Activated CD4-positive, alpha-beta T cell treated with anti-CD3 and anti-CD28 coated beads for 24 hours (primary cell): ENCODE data around the gene TUBB4B.

ENCODE experiments used
- DNase-seq, 2 donors: peaks; one replicate each; pipeline ENCODE4 v3.0.0-alpha.2; 2020; ENCODE audit warnings: low read depth in 2 of 2

Gene TUBB4B

GRCh38 chr9:137240841-137241489, at the start of gene TUBB4B:
Gene TUBB4B, plus strand, starts transcription at chr9:137241287. Its CDS starts 74 bp downstream, at chr9:137241361.
- DNase-seq = peak; percentile 93

GRCh38 chr9:137191691-137192447, 49.2 kb upstream of the TUBB4B start:
- DNase-seq = no peak

- DNase-seq = no peak
Observed at GRCh38 chr9:137192448-137192780, 48.7 kb upstream of the TUBB4B start.

DNA sequence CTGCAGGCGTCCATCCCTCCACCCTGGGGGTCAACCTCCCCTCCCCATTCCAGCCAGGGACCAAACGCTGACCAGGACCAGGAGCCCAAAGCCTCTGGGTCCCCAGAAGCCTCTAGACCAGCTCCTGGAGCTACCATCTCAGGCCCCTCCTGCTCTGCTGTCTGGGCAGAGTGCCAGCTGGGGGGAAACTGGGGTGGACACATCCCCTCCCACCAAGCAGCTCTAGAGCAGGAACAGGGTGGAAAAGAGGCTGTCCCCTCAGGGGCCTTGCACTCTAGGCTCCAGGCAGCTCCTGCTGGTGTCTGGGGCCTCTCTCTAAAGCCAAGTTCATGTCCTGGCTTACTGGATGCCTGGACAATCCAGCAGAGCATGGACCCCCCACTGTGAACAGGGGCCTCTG, 48.2 kb upstream of the TUBB4B start:
- no peak for DNase-seq

- no peak for DNase-seq
Observed at GRCh38 chr9:137193771-137194170, 47.3 kb upstream of the TUBB4B start.

- no peak for DNase-seq
Observed at GRCh38 chr9:137194388-137194787, 46.7 kb upstream of the TUBB4B start.

DNA sequence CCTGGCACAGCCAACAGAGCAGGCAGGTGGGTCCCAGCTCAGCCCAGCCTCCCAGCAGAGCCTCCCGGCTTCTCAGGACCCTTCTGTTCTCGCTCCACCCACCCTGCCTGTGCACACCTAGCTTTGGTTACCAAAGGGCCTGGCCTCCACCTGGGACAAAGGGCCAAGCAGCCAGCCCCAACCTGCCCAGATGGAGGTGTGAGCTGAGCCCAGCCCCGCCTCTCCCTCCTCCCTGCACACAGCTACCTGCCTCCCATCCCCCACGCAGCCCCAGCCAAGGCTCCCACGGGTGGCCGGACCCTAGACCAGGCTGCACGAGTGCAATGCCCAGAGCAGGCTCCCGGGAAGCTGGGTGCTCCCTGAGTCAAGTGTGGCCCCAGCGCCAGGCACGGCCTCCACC, 46.2 kb upstream of the TUBB4B start:
- no peak for DNase-seq

- DNase-seq = no peak
Observed at GRCh38 chr9:137195525-137196220, 45.4 kb upstream of the TUBB4B start.

GRCh38 chr9:137198051-137198901, 42.8 kb upstream of the TUBB4B start:
- DNase-seq = no peak

DNA sequence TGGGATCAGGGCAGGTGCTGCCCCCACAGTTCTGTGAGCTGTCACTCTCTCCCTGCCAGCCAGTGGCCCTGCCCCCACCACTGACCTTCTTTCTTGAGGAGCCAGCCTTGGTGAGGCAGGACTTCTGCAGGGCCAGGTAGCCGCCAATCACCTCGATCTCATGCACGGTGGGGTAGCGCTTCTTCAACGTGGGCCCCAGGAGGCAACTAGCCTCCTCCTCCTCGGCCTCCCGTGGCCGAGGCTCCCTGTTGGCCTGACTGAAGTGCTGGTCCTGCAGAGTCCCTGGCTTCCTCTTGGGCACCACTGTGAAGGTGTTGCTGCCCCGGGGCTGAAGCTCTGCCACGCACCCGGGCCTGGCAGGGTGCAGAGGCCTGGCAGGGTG, 42.2 kb upstream of the TUBB4B start:
- DNase-seq = no peak

DNA sequence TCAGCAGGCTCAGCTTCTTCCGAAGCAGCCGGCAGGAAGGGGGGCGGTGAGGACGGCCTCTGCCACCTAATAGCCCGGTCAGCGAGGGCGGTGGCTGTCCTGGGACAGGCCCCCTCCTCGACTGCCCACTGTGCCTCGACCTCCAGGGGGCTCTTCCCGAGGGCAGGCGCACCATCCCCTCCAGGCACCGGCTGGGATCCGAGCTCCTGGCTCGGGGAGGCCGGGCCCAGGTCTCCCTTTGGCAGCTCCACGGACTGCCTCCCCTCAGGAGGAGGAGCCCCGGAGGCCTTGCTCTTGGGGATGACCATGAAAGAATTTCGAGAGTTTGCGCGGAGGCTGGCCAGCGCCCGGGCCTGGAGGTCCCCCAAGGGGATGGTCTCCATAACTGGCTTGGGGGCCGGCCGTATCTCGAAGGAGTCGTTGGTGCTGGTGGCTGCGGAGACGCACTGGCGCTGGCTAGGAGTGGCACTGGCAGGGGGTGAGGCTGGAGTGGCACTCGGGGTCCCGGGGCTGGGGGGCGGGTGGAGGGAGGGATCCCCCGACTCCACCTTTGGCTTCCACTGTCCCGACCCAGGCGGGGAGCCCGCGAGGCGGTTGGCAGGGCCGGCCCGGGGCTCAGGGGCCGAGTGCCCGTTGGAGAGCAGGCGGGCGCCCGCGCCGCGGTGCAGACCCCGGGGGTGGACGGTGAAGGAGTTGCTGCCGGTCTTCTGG, 41.5 kb upstream of the TUBB4B start:
- no peak for DNase-seq

GRCh38 chr9:137200311-137201204, 40.5 kb upstream of the TUBB4B start, which contains the start of gene TPRN:
Gene TPRN, minus strand, starts transcription at chr9:137200741. Its CDS starts 30 bp downstream, at chr9:137200711.
- peak; percentile 96 to 98 for DNase-seq

GRCh38 chr9:137201205-137201868, 39.8 kb upstream of the TUBB4B start:
- DNase-seq = no peak

GRCh38 chr9:137202966-137203365, 38.1 kb upstream of the TUBB4B start:
- DNase-seq = no peak

DNA sequence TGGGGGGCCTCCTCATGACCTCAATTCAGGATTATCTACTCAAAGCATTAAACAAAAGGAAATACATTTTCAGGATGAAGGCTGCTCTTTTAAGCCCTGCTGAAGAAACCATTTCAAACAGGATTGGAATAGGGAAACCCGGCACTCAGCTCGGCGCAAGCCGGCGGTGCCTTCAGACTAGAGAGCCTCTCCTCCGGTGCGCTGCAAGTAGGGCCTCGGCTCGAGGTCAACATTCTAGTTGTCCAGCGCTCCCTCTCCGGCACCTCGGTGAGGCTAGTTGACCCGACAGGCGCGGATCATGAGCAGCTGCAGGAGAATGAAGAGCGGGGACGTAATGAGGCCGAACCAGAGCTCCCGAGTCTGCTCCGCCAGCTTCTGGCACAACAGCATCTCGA, 36.4 kb upstream of the TUBB4B start:
- DNase-seq = no peak

DNA sequence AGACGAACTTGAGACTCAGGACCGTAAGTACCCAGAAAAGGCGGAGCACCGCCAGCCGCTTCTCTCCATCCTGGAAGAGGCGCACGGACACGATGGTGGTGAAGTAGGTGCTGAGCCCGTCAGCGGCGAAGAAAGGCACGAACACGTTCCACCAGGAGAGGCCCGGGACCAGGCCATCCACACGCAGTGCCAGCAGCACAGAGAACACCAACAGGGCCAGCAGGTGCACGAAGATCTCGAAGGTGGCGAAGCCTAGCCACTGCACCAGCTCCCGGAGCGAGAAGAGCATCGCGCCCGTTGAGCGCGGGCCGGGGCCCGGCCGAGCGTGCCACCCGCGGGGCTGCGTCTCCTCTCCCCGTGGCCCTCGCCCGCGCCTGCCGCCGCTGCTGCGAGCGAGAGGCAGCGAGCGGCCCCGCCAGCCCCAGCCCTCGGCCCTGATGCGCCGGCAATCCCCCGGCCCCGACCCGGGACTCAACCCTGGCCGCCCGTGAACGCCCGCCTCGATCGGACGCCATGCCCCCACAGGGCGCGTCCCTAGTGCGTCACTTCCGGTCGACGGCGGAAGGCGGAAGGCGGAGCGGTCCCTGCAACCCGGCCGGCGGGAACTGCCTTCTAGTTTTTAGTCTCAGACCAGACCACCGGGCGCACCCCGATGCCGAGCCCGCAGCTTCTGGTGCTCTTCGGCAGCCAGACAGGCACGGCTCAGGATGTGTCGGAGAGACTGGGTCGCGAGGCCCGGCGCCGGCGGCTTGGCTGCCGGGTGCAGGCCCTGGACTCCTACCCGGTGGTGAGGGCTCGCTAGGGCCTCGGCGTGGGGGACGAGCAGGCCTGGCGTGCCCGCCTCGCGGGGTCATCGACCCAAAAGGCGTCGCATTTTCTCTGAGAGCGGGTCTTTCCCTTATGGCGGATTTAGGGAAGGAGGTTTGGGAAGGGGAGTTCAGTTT, 35.7 kb upstream of the TUBB4B start, which contains the start of the genes NDOR1 and TMEM203:
TSS of gene NDOR1 (plus strand) at position 575 of the 944 bp plus-strand sequence. CDS start at position 653, 78 bp downstream.
TSS of gene TMEM203 (minus strand) at position 523 of the 944 bp plus-strand sequence. CDS start at position 289, 234 bp downstream.
- peak; percentile 84 to 93 for DNase-seq

- DNase-seq = no peak
Observed at GRCh38 chr9:137206602-137207001, 34.5 kb upstream of the TUBB4B start.

DNA sequence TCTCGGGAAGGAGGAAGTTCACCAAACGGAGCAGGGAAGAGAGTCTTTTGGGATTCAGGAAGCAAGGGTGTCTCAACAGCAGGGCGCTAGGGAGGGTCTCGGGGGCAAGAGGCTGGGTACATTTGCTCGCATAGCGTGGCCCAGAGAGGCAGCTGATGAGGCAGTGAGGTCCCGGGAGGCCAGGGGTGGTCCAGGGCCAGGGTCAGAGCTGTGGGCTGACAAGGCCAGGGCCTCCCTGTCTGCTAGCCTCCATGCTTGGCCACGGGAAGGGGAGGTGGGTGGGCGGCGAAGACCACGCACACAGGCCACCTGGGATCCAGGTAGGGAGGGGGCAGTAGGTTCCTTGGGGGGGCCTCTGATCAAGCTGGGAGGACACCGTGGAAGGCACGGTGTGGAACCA, 29.6 kb upstream of the TUBB4B start:
- DNase-seq = no peak
